ENCODE measurements around the gene FARS2. TPM values are rescaled to one million over a fixed set of nuclear protein-coding genes. Genes with fewer than 3 reads are reported as not detected.

Gene FARS2
- polyA plus RNA-seq, 1 of the 3 experiments (the other 2 are of a cell fraction): 12.5 TPM

DNA sequence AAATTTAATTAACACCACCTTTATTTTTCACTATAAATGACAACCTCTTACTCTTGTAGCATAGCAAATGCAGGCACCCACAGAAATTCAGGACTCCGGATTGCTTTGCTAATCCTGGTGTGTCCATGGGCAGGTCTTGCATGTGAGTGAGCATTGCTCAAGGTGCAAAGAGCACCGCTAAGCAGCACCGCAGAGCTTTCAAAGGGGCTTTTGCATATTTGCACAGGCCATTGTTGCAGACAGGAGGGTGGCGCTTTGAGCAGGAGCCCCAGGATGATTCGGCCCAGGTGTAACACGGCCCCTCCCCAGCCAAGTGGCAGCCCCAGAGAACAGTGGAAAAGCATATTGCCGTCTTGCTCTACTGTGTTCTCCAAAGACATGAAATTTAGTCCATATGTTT is 452.2 kb downstream of the FARS2 start:
- Histone ChIP-seq H4K20me1 (ENCODE audit: insufficient read depth) (no peaks in the 10 kb centered on the region), H3K79me2 (ENCODE audit: insufficient read depth) (no peaks in the 10 kb centered on the region), H3K27ac (ENCODE audit: low read depth in 2 of 2, low read length in 1 of 2) (no peak overlapping the region), H3K27me3 (ENCODE audit: insufficient read depth) (no peaks in the 10 kb centered on the region), H3K4me2 (no peak overlapping the region), H3K9ac (no peak overlapping the region), H2AFZ (ENCODE audit: low read depth) (no peak overlapping the region), H3F3A (replicated peaks; ENCODE audit: insufficient read depth) (no peaks in the 10 kb centered on the region), H3K9me2 (no peaks in the 10 kb centered on the region), H3K4me1 (ENCODE audit: control insufficient read depth in 1 of 2, insufficient read depth in 2 of 2, low read depth in 1 of 2, low read length in 1 of 2) (no peaks in the 10 kb centered on the region), H3K9me3 (0 out of 2 replicates have a peak, but pooled peaks cover 3% of the 10 kb centered on the region), H3K4me3 (ENCODE audit: low read depth in 2 of 2, low read length in 1 of 2) (no peak overlapping the region), H3K36me3 (replicated peaks in 1 of 2; ENCODE audit: control insufficient read depth in 1 of 2, insufficient read depth in 2 of 2, low read length in 1 of 2) (no peaks in the 10 kb centered on the region)
- ChIA-PET CTCF (no interaction called here), POLR2A (no interaction called here)
- DNase-seq: no peak
- no peak for TF ChIP-seq POLR2AphosphoS5 (IDR thresholded peaks at IDR 0.05; ENCODE audit: low read depth, low read length)
- no peak for TF ChIP-seq ELF1 (IDR thresholded peaks at IDR 0.05)
- TF ChIP-seq FOXJ3 (CRISPR knock-in tag; IDR thresholded peaks at IDR 0.05): no peak
- no peak for TF ChIP-seq TEAD4 (IDR thresholded peaks at IDR 0.05; ENCODE audit: borderline replicate concordance, insufficient read depth)
- TF ChIP-seq RAD21 (IDR thresholded peaks at IDR 0.05; ENCODE audit: low read length): no peak
- TF ChIP-seq, protein P1, sequence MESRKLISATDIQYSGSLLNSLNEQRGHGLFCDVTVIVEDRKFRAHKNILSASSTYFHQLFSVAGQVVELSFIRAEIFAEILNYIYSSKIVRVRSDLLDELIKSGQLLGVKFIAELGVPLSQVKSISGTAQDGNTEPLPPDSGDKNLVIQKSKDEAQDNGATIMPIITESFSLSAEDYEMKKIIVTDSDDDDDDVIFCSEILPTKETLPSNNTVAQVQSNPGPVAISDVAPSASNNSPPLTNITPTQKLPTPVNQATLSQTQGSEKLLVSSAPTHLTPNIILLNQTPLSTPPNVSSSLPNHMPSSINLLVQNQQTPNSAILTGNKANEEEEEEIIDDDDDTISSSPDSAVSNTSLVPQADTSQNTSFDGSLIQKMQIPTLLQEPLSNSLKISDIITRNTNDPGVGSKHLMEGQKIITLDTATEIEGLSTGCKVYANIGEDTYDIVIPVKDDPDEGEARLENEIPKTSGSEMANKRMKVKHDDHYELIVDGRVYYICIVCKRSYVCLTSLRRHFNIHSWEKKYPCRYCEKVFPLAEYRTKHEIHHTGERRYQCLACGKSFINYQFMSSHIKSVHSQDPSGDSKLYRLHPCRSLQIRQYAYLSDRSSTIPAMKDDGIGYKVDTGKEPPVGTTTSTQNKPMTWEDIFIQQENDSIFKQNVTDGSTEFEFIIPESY (IDR thresholded peaks at IDR 0.05; ENCODE audit: borderline replicate concordance, low read depth): no peak
- no peak for TF ChIP-seq TCF12 (IDR thresholded peaks at IDR 0.05)
- no peak for TF ChIP-seq EP300 (IDR thresholded peaks at IDR 0.05; ENCODE audit: borderline replicate concordance in 1 of 2, low read depth in 1 of 2, low read length in 1 of 2)
- 93% methylated on average over 7 of the region's 7 CpGs for WGBS (ENCODE audit: low lambda C conversion rate)

DNA sequence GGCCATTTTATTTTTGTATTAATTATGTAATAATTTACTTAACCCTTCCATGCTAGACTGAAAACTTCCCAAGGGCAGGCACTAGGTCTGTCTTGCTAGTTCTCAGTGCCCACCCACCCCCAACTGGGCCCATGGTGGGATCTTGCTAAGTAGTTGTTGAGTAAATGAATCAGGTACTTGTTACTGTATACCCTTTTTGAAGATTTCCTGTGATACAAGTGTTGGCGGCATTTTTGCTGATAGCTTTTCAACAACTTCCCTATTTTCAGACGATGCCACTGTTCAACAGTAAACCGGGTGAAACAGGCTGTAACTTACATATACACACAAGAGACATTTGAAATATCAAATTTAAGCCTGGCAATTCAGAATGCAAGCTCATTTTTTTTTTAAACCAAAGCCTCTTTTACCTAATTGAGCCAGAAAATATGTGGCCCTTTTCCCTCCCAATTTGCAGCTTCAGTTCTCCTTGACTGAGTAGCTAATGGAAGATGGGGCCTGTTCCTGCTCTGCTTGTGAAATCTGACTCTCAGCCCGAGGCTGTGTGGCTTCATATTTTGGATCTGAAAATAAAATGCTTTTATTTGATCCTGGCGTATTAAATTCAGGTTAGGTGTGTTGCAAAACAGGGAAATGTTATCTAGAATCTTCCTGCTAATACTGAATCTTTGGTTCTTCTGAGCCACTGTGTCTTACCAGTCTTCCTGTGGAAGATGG is 457.1 kb downstream of the FARS2 start:
- 93% methylated on average over 5 of the region's 5 CpGs for WGBS (ENCODE audit: low lambda C conversion rate)
- H3K27me3 ChIP-seq (ENCODE audit: insufficient read depth): no peaks in the 10 kb centered on the region
- ChIA-PET POLR2A (no interaction called here), CTCF (interaction anchor here (1.1 to 1.4 kb wide), 3 partner anchors 10 to 247 kb away, joined by 3 to 4 read pairs (median 3); no protein-coding TSS in a partner anchor)
- H3K4me3 ChIP-seq (ENCODE audit: low read depth in 2 of 2, low read length in 1 of 2): no peak overlapping the region
- no peaks in the 10 kb centered on the region for H3K36me3 ChIP-seq (replicated peaks in 1 of 2; ENCODE audit: control insufficient read depth in 1 of 2, insufficient read depth in 2 of 2, low read length in 1 of 2)
- no peaks in the 10 kb centered on the region for H3K4me1 ChIP-seq (ENCODE audit: control insufficient read depth in 1 of 2, insufficient read depth in 2 of 2, low read depth in 1 of 2, low read length in 1 of 2)
- no peak overlapping the region for H3K27ac ChIP-seq (ENCODE audit: low read depth in 2 of 2, low read length in 1 of 2)
- no peak overlapping the region for H3K4me2 ChIP-seq
- H4K20me1 ChIP-seq (ENCODE audit: insufficient read depth): no peaks in the 10 kb centered on the region
- no peaks in the 10 kb centered on the region for H3F3A ChIP-seq (replicated peaks; ENCODE audit: insufficient read depth)
- DNase-seq: no peak
- no peak overlapping the region for H2AFZ ChIP-seq (ENCODE audit: low read depth)
- H3K79me2 ChIP-seq (ENCODE audit: insufficient read depth): no peaks in the 10 kb centered on the region
- no peak overlapping the region for H3K9ac ChIP-seq
- no peak for TF ChIP-seq EZH2phosphoT487 (IDR thresholded peaks at IDR 0.05; ENCODE audit: borderline replicate concordance, low read depth)
- TF ChIP-seq RXRA (IDR thresholded peaks at IDR 0.05; ENCODE audit: borderline replicate concordance, low read depth): no peak
- TF ChIP-seq, protein P2, sequence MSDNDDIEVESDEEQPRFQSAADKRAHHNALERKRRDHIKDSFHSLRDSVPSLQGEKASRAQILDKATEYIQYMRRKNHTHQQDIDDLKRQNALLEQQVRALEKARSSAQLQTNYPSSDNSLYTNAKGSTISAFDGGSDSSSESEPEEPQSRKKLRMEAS (IDR thresholded peaks at IDR 0.05; ENCODE audit: low read depth): no peak
- 0 out of 2 replicates have a peak, but pooled peaks cover 3% of the 10 kb centered on the region for H3K9me3 ChIP-seq
- no peaks in the 10 kb centered on the region for H3K9me2 ChIP-seq
